NCI-H2107 (cell line): ENCODE data around the gene SRGAP1.
"Not testable (repeated sequence)": the region's sequence is repeated elsewhere in the genome, so short reads cannot be mapped to it uniquely, and the experiment has no call there.

ENCODE experiments used
- DNase-seq: peaks from one replicate; lab custom pipeline; 2025; lab: John Stamatoyannopoulos, UW

The SRGAP1 gene

DNA sequence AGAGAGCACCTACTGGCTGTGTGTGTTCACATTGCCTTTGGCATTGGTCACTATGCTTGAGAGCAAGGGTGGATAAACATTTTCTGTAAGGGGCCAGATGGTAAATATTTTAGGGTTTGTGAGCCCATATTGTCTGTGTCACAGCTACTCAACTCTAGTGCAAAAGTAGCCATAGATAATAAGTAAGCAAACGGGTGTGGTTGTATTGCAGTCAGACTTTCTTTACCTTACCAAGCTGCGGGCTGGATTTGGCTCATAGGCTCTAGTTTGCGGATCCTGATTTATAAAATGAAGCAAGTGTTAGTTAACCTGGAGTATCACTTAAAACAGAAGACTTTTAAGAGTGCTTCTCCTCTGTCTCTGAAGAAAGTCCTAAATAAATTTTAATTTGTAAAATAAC lies 208.6 kb downstream of the SRGAP1 start:
- DNase-seq = no peak

DNA sequence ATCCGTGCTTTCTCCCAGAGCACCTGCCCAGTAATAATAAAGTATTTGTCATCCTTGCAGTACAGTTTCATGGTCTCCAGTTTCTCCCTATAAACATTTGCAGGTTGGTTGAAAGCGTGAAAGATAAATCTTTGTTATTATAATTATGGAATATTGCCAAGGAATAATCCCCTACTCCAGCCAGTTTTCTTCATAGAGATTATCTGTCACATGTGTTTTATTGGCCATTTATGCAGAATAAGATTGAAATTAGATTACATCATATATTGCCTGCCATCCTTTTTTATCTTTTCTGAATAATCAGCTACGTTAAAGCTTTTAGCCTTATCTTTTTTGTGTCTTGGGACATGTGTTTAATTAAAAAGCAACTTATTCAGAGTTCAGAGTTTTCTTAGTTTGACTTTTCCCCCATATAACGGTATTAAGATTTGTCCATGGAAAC lies 209.6 kb downstream of the SRGAP1 start:
- DNase-seq = no peak

DNA sequence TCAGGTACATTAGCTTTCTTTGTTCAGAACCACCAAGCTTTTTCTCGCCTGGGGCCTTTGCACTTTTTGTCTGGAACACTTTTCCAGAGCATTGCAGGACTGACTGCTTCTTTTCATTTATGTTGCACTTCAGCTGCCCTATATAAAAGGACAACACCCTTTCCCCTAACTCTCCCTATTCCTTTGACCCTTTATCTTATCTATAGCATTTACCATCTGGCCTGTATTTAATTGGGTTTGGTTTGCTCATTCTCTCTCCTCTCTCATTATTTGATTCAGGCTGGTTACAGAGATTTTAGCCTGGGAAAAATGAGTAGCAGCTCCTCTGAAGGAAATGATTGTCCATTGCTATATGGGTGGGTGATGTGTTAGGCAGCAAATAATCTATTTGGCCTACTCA lies 212.2 kb downstream of the SRGAP1 start:
- no peak for DNase-seq

DNA sequence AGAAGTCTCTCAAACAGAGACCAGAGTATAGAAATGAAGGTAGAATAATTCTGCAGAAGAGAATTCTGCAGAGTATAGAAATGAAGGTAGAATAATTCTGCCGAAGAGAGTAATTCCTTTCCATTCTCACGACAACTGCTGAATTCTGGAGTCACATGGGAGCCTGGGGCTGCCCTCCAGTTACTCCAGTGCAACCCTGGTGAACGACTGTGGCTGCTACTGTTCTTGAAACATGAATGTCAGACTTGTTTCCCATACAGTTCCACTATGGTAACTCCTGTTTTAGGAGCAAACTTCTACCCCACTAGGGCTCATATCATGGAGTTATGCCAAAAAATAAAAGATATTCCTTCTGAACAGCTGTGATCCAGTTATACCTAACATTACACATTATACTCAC lies 213.2 kb downstream of the SRGAP1 start:
- DNase-seq = no peak

DNA sequence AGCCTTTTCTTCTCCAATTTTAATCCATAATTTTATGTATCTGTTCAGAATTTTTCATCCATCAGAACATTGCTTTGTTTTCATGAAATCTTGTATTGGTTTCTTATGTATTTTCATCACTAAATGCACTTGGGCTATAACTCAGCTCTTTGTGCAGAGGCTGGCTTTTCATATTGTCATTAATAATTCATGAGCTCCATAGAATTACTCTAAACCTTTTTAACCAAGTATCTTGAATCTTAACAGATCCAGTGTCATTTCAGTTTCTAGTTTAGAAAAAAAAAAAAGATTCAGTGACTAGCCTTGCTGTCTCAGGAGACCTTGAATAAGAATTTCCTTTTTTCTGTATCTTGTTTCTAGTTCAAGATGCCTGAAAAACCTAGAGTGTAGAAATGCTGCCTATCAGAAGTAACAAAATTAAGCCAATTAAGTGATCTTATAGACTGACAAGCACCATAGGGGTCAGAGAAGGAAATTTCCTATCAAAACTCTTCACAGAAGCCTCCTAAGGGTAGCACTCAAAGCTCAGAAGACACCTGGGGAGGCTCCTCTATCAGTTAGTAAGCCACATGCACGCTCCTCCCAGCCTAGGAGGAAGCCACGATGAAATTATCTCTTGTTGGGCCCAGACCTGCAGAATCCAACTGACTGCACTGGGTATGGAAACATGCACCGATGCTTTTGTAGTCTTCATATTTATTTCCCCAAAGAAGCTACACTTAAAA lies 214.2 kb downstream of the SRGAP1 start:
- DNase-seq = no peak

DNA sequence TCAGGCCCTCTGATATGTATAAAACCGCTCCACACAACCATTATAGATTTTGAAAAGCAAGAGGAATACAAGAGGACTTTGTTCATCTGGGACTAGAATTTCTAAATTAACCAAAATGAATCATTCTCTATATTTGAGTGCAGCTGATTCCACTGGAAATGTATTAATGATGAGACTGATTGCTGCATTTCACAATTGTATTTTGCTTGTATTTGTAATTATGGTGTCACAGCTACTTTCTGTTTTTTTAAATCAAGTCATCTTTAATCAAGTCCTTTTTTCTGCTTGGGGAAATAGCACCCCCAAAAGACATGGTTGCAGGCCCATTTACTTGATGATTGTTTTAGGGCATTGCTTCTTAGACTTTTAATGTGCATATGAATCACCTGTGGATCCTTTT lies 215.2 kb downstream of the SRGAP1 start:
- no peak for DNase-seq

DNA sequence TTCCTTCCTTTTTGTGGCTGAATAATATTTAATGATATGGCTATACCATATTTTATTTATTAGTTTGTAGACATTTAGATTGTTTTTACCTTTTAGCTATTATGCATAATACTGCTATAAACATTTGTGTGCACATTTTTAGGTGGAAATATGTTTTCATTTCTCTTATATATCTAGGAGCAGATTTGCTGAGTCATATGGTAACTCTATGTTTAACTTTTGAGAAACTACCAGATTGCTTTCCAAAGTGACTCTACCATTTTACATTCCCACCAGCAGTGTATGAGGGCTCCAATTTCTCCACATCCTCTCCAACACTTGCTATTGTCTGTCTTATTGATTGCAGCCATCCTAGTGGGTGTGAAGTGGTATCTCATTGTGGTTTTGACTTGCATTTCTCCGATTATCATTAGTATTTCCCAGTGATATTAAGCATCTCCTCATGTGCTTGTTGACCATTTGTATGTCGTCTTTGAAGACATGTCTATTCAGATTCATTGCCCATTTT lies 217.4 kb downstream of the SRGAP1 start:
- no peak for DNase-seq

DNA sequence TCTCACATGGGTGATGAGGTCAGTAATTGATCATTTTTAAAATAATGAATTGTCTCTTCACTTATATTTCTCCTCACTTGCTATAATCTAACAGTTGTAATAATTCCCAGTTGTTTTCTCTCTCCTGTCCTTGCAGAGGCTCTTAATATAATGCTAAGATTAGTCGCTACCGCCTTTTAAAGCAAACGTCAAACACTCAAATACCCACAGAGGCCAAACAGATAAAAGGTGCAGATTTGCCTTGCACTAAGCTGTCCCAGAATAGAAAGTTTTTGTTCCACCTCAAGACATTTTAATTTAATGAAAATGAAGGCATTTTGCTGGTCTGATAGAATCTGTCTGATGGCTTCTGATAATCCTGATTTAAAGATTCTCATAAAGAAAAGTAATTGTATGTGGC lies 218.6 kb downstream of the SRGAP1 start:
- no peak for DNase-seq

DNA sequence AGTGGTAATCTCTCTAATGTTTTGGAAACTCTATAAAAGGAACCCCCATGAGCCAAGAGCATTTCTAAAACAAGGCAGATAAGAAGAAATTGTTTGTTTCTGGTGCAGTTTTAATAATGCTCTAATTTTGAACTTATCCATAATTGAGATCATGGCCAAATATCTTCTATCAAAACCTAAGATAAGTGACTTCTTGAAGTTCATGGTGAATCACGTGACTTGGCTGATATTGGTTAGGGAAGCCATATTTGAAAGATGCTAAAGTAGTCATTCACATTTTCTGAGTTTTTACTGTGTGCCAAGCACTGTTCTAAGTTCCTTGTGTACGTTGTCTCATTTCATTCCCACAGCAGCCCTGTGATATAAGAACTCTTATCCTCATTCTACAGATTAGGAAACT lies 219.7 kb downstream of the SRGAP1 start:
- DNase-seq = no peak

DNA sequence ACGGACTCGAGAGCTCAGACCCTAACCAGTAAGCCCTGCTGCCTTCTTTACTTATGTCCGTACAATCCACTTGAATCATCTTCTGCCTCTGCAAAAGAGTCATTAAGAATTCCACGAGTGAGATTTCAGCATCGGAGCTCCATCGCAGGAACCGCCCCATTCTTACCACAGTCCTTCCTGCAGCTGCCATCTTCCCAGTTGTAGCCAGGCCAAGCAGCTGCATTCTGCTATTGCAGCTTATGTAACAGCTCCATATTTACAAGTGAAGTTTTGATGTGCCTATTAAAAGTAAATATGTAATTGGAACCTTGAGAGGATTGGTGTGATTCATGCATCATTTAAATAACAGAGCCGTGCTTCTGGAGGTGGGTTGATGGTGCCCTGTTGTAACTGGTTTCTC lies 220.2 kb downstream of the SRGAP1 start:
- no peak for DNase-seq

DNA sequence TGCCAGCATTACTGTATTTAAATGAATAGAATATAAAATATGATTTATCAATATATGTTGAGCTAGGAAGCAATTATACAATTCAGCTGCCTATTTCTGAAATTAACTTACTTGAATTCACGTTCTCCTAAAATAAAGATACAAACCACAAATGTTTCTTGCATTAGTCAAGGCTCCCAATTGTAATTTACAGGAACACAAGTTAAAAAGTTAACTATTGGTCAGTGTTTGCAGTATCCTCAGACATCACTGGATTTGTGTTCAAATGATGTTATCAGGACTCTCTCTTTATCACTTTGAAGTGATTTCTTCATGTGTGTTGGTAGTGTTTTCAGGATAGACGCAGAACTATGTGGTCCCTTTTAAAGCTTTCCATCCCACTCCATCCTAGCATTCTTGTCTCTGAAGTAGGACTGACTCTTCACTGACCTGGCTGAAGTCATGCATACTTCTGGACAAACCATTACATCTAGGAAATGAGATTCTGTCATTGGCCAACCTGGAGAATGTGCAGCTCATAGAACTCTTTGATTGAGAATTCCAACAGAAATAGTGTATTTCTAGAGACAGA lies 221.5 kb downstream of the SRGAP1 start:
- no peak for DNase-seq

DNA sequence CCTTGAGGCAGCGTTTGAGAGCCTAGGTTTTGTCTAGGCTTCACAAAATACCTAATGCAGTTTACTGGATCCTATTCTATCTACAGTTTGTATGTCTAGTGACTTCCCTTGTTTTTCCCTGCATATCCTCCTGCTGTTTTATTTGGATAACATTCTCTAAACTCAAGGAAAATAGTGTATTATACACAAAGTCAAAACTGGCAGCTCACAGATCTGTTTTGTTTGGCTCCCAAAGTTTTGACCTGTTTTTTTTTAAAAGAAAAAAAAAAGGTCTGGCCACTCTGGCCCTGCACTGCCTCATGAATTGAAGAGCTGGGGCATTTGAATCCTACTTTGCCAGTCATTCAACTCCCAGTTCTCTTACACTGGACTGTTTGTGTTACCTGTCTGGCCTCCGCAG lies 222.3 kb downstream of the SRGAP1 start:
- no peak for DNase-seq

DNA sequence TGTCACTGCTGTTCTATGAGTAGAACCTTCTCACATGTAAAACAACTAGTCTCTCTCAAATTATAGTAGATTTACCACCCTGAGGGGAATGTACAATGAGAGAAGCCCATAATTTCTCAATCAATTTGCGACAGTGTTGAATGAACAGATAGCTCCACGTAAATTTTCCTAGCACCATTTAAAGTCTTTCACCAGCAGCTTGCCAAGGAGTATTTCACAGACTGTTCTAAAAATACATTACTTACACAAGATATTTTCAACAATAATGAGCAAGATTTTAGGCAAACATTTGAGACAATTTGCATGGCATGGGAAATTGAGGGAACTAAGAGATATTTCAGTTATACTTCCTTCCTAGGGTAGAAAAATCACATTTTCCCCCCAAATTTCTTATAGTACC lies 226.0 kb downstream of the SRGAP1 start:
- DNase-seq = no peak

DNA sequence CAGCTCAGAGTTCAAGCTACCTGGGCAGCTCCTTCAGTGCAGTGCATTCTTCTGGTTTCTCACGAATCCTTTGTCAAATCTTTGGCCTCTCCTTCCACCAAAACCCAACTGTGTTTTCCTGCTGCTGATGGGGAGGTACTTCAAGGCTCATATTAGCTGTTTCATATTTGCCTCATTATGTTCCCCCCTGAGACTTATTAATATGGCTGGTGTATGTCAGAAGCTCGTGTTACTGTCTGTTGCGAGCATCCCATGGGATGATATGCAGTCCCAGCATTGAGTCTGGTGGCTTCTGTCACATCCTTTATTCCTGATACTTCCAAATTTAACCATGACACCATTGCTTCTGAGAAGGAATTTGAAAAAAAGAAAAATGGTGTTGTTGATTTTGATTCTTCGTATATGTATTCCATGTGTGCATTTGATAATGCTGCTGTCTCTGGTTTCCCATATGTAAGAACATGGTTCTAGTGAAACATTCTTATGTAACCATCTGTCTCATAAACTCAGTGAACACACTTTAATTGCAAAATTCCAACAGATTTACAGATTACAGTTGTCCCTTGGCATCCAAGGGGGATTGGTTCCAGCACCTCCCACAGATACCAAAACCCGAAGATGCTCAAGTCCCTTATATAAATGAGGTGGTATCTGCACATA lies 228.5 kb downstream of the SRGAP1 start:
- DNase-seq = no peak

DNA sequence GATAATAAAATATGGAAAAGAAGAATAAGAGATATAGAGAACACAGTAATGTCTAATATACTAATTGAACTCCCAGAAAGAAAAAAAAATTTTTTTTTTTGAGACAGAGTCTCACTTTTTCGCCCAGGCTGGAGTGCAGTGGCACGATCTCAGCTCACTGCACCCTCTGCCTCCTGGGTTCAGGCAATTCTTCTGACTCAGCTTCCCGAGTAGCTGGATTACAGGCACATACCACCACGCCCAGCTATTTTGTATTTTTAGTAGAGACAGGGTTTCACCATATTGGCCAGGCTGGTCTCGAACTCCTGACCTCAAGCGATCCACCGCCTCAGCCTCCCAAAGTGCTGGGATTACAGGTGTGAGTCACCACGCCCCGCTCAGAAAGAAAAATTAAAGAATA lies 232.1 kb downstream of the SRGAP1 start:
- DNase-seq = not testable (repeated sequence)

DNA sequence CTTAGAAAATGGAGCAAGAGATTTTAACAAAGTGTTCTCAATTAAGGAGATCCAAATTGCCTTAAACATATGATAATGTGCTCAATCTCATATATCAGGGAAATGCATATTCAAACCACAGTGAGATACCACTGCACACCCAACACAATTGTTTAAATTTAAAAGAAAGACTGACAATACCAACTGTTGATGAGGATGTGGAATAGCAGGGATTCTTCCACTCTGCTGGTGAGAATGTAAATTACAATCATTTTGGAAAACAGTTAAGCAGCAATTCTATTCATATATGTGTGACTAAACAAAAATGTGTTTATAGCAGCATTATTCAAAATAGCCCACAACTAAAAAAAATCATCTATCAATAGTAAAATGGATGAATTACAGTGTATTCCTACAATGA lies 233.4 kb downstream of the SRGAP1 start:
- DNase-seq = no peak

DNA sequence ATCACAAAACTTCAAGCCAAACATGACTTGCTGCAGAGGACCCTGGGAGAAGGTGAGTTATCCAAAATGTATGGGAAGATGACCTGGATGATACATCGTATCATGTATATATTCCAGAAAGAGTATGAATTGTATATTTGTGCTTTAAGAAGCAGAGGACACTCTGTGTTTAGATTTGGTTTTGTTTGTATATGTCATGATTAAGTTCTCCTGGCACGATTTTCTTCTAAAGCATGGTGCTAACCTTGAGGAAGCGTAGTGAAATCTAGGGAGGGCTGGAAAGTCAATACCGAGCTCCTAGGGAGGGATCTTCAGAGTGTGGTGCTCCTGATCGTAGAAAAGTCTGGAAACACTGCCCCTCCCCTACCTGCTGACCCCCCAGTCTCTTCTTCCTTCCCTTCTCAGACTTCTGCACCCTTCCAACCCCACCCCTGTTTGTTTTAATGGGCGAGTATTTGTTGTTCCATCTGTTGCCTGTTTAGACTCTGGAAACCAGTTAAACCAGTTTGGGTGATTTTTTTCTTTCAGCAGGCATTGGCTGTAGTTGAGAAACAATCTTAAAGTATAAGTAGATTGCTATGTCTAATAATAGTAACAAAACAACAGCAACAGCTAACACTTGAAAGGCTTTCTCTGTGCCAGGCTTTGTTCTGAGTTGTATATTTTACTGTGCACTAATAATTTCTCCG lies 236.0 kb downstream of the SRGAP1 start:
- DNase-seq = no peak

DNA sequence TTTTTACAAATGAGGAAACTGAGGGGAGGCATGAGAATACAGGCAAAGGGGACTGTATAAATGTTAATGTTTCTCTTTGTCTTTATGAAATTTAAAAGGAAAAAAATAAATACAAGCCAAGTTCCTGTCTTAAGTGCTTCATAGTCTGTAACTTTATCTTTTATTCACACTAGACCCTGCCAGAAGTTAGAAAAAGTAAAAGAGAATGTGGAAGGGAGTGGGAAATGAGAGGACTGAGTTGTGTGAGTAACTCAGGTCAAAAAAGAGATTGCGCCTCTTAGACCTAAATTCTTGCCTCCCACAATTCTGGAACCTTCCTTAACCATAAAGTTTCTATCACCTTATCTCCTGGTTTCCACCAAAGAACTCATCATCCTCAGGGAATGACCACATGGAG lies 236.5 kb downstream of the SRGAP1 start:
- no peak for DNase-seq

DNA sequence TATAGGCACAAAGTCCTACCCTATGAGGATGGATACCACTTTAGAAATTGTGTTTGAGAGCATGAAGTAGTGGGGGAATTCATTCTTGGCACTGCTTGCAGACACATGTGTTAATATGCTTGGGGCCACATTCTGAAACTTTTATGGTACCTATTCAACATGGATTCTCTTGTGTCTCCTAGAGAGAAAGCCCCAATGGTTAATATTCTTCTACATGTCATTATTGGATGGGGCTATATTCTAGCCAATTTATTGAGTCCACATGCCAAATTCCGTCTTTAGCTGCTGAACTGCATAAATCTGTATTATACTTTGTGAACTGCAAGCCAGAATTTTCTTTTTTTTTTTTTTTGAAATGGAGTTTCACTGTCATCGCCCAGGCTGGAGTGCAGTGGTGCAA lies 237.6 kb downstream of the SRGAP1 start:
- no peak for DNase-seq

DNA sequence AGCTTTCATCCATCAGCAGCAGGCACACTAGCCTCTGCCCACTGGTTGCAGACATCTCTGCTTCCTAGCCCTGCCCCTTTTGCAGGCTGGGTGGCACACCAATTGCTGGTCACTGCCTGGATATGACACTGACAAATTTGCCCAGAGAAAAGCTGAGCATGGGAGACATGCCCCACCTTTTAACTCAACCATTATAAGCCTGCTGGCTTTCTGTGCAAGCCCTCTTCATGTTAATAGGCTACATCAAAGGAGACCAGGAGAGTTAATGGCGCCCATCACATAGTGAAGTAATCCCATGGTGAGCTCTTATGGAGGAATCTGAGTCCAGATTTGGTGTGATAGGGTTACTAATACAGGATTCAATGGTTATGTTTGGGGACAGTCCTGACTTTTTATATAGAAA lies 238.4 kb downstream of the SRGAP1 start:
- no peak for DNase-seq

DNA sequence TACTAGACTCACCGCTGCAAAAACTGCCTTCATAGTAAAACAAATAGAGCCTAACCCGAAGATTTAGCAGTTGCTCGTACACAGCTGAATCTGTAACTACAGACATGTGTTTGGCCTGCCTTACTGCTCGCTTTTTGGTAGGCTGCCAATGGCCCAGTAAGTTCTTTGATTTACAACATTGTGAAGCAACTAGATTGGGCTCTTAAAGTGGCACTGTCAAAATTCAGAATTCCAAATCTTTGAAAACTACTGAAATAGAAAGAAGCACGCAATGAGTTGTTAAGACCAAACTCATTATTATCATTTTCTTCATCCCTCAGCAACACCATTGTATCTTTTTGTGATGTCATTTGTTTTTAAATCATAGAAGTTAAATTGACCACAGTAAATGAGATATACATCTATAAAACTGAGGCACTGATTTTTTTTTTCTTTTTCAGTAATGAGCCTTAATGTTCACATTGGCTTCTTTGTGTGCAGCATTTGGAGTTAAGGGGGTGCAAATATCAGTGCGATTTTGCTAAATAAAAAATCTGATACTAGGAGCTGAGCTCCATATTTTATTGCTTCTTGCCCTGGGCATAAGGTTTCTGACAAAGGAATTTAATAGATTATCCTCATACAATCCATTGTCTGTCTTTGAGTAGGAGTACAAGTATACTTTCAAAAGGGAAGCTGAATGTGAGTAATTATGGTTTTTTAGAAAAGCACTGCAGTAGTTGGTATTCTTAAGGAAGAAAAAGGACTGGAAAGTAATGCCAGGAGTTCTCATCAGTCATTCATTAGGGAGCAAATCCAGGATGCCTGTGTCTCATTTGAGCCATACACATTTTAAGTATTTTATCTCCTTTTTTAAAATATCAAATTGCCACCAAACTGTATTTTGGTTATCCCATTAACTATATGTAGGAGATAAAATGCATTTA lies 239.0 kb downstream of the SRGAP1 start:
- DNase-seq = no peak

DNA sequence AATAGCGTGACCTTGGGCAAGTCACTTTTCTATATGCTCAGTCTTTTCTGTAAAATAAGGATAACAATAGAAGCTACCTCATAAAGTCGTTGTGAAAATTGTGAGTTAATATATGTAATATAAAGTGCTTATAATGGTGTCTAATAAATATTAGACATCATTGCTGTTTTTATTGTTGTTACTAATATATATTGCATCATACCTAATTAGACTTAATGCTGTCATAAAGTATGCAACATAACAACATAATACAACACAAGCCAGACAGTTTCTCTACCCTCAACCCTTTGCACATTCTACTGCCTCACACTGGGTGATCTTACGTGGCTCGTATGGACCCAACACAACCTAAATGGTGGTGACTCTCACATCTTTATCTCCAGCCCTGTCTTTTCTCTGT lies 240.7 kb downstream of the SRGAP1 start:
- DNase-seq = no peak
